Esophagus muscularis mucosa (tissue), 4 donors: ENCODE data around the gene CENPQ.

ENCODE experiments used
- CTCF ChIP-seq, 3 experiments: fragments of 200-600 bp in 2 of 3; fragments of 450-650 bp in 1 of 3; sonication (generic) in 2 of 3; IDR thresholded peaks; one replicate each; pipeline ENCODE4 v1.5.1; 2017 to 2019; ENCODE audit warnings: antibody characterized with exemption in 3 of 3, mild to moderate bottlenecking in 2 of 3, moderate library complexity in 1 of 3
- EP300 ChIP-seq: sonication (generic); formaldehyde crosslinking; IDR thresholded peaks from one replicate; pipeline ENCODE4 v1.6.1; 2017; ENCODE audit warnings: antibody characterized with exemption
- POLR2A ChIP-seq: fragments of 450-650 bp; IDR thresholded peaks from one replicate; pipeline ENCODE4 v1.6.1; 2017; ENCODE audit warnings: antibody characterized with exemption, moderate library complexity, mild to moderate bottlenecking, low read depth
- POLR2AphosphoS5 ChIP-seq, 2 donors: sonication (generic); formaldehyde crosslinking; IDR thresholded peaks; one replicate each; pipeline ENCODE4 v1.6.1; 2017; ENCODE audit warnings: antibody characterized with exemption in 2 of 2

- TF ChIP-seq CTCF (IDR thresholded peaks at IDR 0.05): no peak
- no peak for TF ChIP-seq POLR2A
- TF ChIP-seq POLR2AphosphoS5 (IDR thresholded peaks at IDR 0.05): no peak
- no peak for TF ChIP-seq EP300
Measured at GRCh38 chr6:49541936-49542335, 78.8 kb downstream of the CENPQ start.
